HepG2 (cell line): ENCODE measurements around the gene KDM2B. TPM values are rescaled to one million over a fixed set of nuclear protein-coding genes. Genes with fewer than 3 reads are reported as not detected.

Experiments used
- E2F5 ChIP-seq: sonication (generic); formaldehyde crosslinking; conservative IDR thresholded peaks from 2 replicates; pipeline ENCODE4 v1.4.0; 2020; ENCODE audit warnings: missing genetic modification reagents
- ESRRA ChIP-seq: sonication (generic); formaldehyde crosslinking; IDR thresholded peaks from 2 replicates; pipeline ENCODE4 v1.5.1; 2020; ENCODE audit warnings: mild to moderate bottlenecking, low read depth, missing genetic modification reagents
- ISX ChIP-seq: sonication (generic); formaldehyde crosslinking; conservative IDR thresholded peaks from 2 replicates; pipeline ENCODE4 v1.5.0; 2020; ENCODE audit warnings: missing genetic modification reagents
- JUN ChIP-seq: sonication (generic); formaldehyde crosslinking; IDR thresholded peaks from 2 replicates; pipeline ENCODE4 v1.4.0; 2020; ENCODE audit warnings: mild to moderate bottlenecking, missing genetic modification reagents
- KDM6A ChIP-seq: IDR thresholded peaks from 2 replicates; pipeline ENCODE4 v1.6.1; 2016; ENCODE audit warnings: low read depth
- MEIS2 ChIP-seq: sonication (generic); formaldehyde crosslinking; IDR thresholded peaks from 2 replicates; pipeline ENCODE4 v1.9.0; 2021; ENCODE audit warnings: mild to moderate bottlenecking, missing genetic modification reagents
- NFAT5 ChIP-seq: sonication (generic); formaldehyde crosslinking; IDR thresholded peaks from 2 replicates; pipeline ENCODE4 v1.4.0; 2020; ENCODE audit warnings: missing genetic modification reagents
- PAWR ChIP-seq: sonication (generic); formaldehyde crosslinking; IDR thresholded peaks from 2 replicates; pipeline ENCODE4 v1.4.0; 2020; ENCODE audit warnings: missing genetic modification reagents, mild to moderate bottlenecking, borderline replicate concordance
- TARDBP ChIP-seq: sonication (generic); formaldehyde crosslinking; IDR thresholded peaks from 2 replicates; pipeline ENCODE4 v1.8.0; 2022; ENCODE audit warnings: mild to moderate bottlenecking, missing genetic modification reagents
- THAP7 ChIP-seq: sonication (generic); formaldehyde crosslinking; IDR thresholded peaks from 2 replicates; pipeline ENCODE4 v1.8.1; 2023; ENCODE audit warnings: mild to moderate bottlenecking, missing genetic modification reagents
- USF2 ChIP-seq, 2 experiments: sonication (generic) in 1 of 2; formaldehyde crosslinking in 1 of 2; IDR thresholded peaks; 2 replicates each; pipeline versions ENCODE4 v1.5.1 to v1.6.1; 2011 to 2020; ENCODE audit warnings: borderline replicate concordance in 1 of 2, low read depth in 1 of 2, low read length in 1 of 2, mild to moderate bottlenecking in 1 of 2, missing genetic modification reagents in 1 of 2, moderate library complexity in 1 of 2
- ZMYM2 ChIP-seq: sonication (generic); formaldehyde crosslinking; IDR thresholded peaks from 2 replicates; pipeline ENCODE4 v1.8.0; 2022; ENCODE audit warnings: mild to moderate bottlenecking, missing genetic modification reagents
- ZMYM3 ChIP-seq: sonication (generic); formaldehyde crosslinking; IDR thresholded peaks from 2 replicates; pipeline ENCODE4 v1.5.1; 2020; ENCODE audit warnings: mild to moderate bottlenecking, missing genetic modification reagents
- ZMYM4 ChIP-seq: sonication (generic); formaldehyde crosslinking; IDR thresholded peaks from 2 replicates; pipeline ENCODE4 v1.8.1; 2023; ENCODE audit warnings: mild to moderate bottlenecking, missing genetic modification reagents
- ZNF205 ChIP-seq: IDR thresholded peaks from 2 replicates; pipeline ENCODE4 v1.6.1; 2018; ENCODE audit warnings: missing biosample characterization, missing genetic modification reagents
- ZNF747 ChIP-seq: sonication (generic); formaldehyde crosslinking; IDR thresholded peaks from 2 replicates; pipeline ENCODE4 v1.8.1; 2023; ENCODE audit warnings: missing genetic modification reagents, mild to moderate bottlenecking, borderline replicate concordance
- ZUFSP ChIP-seq: sonication (generic); formaldehyde crosslinking; IDR thresholded peaks from 2 replicates; pipeline ENCODE4 v1.9.0; 2021; ENCODE audit warnings: missing genetic modification reagents, mild to moderate bottlenecking, borderline replicate concordance
- polyA plus RNA-seq, 8 experiments: library from polyadenylated mRNA; depleted of rRNA in 3 of 8; stranded (reverse) in 7 of 8; unstranded in 1 of 8; fragments of >200 nt; fragmentation: Illumina TruSeq in 4 of 8; extraction: Trizol in 4 of 8; gene quantifications; 2 replicates each; pipeline versions ENCODE4 v1.2.1 to v1.2.3, GENCODE V29; 2011 to 2016; ENCODE audit warnings: low read depth in 4 of 8, missing spikeins in 1 of 8, mixed read lengths in 1 of 8; ENCODE audit not compliant: insufficient read depth in 1 of 8
- total RNA-seq, 5 experiments: library from RNA; depleted of rRNA; stranded (reverse); fragments of >200 nt; fragmentation: Illumina TruSeq; extraction: Trizol; gene quantifications; 2 replicates each; pipeline ENCODE4 v1.2.3, GENCODE V29; 2016; ENCODE audit warnings: low read depth in 1 of 5

KDM2B gene
- total and polyA plus RNA-seq, 2 of the 13 experiments (the other 11 are each of a cell fraction or from before 2014, with no cell fraction given) = 17.5 to 26.1 TPM

- no peak; the same call in 1 of the 2 replicates for TF ChIP-seq NFAT5 (CRISPR knock-in tag)
- no peak; the same call in 1 of the 2 replicates for TF ChIP-seq ISX (CRISPR knock-in tag)
- no peak; the same call in 1 of the 2 replicates for TF ChIP-seq ZMYM4 (CRISPR knock-in tag)
- TF ChIP-seq E2F5 (CRISPR knock-in tag) = peak; percentile 55
- TF ChIP-seq KDM6A (CRISPR knock-in tag) = no peak
- peak; percentile 67; the same call in 1 of the 2 replicates for TF ChIP-seq ZNF205 (CRISPR knock-in tag)
- TF ChIP-seq PAWR = no peak
- no peak for TF ChIP-seq THAP7 (CRISPR knock-in tag)
- no peak for TF ChIP-seq JUN (CRISPR knock-in tag)
- no peak for TF ChIP-seq ZMYM3 (CRISPR knock-in tag)
- peak; percentile 89 for TF ChIP-seq TARDBP (CRISPR knock-in tag)
- no peak; the same call in 1 of the 2 replicates for TF ChIP-seq MEIS2
- no peak for TF ChIP-seq ZUFSP (CRISPR knock-in tag)
- 0 out of 2 replicates have a peak, but pooled peaks have one; percentile 13 for TF ChIP-seq ZNF747
- no peak for TF ChIP-seq ZMYM2 (CRISPR knock-in tag)
- TF ChIP-seq USF2 (IDR thresholded peaks at IDR 0.05; ENCODE audit: low read depth, low read length) = no peak
- TF ChIP-seq USF2 (CRISPR knock-in tag; IDR thresholded peaks at IDR 0.05; ENCODE audit: borderline replicate concordance) = peak; percentile 65; the same call in 1 of the 2 replicates
- TF ChIP-seq ESRRA = no peak
Observed at GRCh38 chr12:121399391-121400331, 181.2 kb downstream of the KDM2B start, which contains the start of gene RNF34 (continued).
